ENCODE results near the gene CATSPER3. TPM values are rescaled to one million over a fixed set of nuclear protein-coding genes. Genes with fewer than 3 reads are reported as not detected.

CATSPER3 gene
- total RNA-seq (2022; extraction: Qiagen RNA extraction; ENCODE audit: low read depth), result 0.19 to 0.50 TPM (median 0.37 TPM) in 5 replicates

DNA sequence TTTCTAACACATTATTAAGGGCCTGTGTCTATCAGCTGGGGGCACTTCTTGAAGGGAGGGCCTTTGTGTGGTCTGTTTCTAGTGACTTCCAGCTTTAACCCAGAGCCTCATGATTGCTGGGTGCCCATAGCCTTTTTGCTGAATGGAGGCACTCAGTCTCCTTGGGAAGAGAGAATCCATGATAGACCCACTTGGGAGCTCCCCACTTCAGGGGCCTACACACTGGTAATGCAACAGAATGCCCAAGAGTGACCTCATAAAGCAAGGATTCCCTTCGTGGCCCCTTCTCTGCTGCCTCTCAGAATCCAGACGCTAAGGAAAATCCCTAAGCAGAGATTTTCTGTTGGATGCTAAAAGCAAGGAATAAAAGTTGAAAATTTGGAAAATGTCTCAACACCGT lies at the start of gene CATSPER3:
Gene CATSPER3, plus strand, starts transcription at position 301 of the 400 bp plus-strand sequence. Its CDS starts 85 bp downstream, at position 386.

GRCh38 chr5:135033901-135034235 lies 66.2 kb downstream of the CATSPER3 start, which contains the start of gene PITX1:
Gene PITX1, minus strand, starts transcription at chr5:135034228. Its CDS starts 347 bp downstream, at chr5:135033881.

Other genes starting within 250 kb of the CATSPER3 start
- gene CAMLG, start 229.4 kb upstream of the CATSPER3 start, total RNA-seq (2022; extraction: Qiagen RNA extraction; ENCODE audit: low read depth), result 23.6 to 30.2 TPM (median 26.1 TPM) in 5 replicates
- 51.4 to 69.8 TPM (median 63.6 TPM) in 5 replicates for gene DDX46, start 209.1 kb upstream of the CATSPER3 start, total RNA-seq (2022; extraction: Qiagen RNA extraction; ENCODE audit: low read depth)
- 15.7 to 24.9 TPM (median 22.8 TPM) in 5 replicates for gene C5orf24, start 121.9 kb upstream of the CATSPER3 start, total RNA-seq (2022; extraction: Qiagen RNA extraction; ENCODE audit: low read depth)
- 50.8 to 67.2 TPM (median 54.3 TPM) in 5 replicates for gene TXNDC15, start 93.5 kb upstream of the CATSPER3 start, total RNA-seq (2022; extraction: Qiagen RNA extraction; ENCODE audit: low read depth)
- gene PCBD2, start 62.8 kb upstream of the CATSPER3 start, total RNA-seq (2022; extraction: Qiagen RNA extraction; ENCODE audit: low read depth), result 10.7 to 12.3 TPM (median 11.1 TPM) in 5 replicates
- 19.2 to 31.0 TPM (median 28.5 TPM) in 5 replicates for gene PITX1, start 66.3 kb downstream of the CATSPER3 start, total RNA-seq (2022; extraction: Qiagen RNA extraction; ENCODE audit: low read depth)